HG02623 (cell line): ENCODE results near the gene CYP27A1.

Source experiments
- ATAC-seq: cut with Tn5 transposase; IDR thresholded peaks from one replicate; pipeline ENCODE4 v1.9.1; 2021; ENCODE audit warnings: moderate library complexity; ENCODE audit not compliant: unreplicated experiment

The CYP27A1 gene

DNA sequence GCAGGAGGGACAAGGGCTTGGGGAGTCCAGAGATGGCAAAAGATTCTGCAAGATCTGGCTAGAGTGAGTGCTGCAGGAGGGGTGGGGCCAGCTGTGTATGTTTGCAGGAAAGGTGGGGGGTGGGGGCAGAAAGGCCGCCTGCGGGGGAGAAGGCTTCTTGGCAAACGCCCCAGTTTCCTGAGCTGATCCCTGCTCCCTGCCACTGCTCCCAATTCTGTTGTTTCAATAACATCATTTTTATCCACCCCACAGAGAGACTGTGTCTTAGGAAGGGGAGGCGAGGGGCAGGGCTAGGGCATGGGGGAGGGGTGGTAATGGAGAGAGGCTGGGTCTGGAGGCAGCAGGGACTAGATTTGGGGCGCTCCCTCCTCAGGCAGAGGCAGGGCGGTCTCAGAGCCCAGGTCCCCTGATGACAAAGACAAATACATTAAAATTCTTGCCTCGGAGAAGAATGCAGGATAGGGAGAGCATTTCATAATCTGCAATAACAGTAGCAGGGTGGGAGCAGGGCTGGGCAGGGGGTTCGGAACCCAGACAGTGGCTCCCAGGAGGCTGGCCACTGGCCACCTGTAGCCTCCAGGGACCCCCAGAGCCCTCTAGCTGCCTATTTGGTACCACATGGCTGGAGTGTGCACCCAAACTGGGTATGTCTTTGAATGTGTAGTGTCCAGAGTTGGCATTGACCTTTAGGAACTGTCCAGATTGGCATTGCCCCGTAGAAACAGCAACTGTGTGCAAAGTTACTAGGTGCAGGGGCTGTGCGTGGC lies 75.6 kb downstream of the CYP27A1 start:
- no peak for ATAC-seq

DNA sequence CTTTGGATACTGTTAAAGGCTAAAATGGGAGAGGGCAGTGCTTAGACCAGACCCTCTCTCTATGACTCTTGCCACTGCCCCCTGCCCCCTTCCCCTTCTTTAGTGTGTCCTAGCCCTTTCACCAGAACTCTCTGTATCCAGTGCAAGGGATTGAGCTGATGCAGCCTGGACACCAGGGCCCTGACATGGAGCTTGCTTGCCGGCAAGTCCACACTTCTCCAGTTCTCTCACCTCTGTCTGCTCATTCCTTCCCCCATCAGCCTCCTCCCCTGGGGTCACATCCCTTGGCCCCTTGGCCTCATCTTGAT lies 76.1 kb downstream of the CYP27A1 start:
- no peak for ATAC-seq

DNA sequence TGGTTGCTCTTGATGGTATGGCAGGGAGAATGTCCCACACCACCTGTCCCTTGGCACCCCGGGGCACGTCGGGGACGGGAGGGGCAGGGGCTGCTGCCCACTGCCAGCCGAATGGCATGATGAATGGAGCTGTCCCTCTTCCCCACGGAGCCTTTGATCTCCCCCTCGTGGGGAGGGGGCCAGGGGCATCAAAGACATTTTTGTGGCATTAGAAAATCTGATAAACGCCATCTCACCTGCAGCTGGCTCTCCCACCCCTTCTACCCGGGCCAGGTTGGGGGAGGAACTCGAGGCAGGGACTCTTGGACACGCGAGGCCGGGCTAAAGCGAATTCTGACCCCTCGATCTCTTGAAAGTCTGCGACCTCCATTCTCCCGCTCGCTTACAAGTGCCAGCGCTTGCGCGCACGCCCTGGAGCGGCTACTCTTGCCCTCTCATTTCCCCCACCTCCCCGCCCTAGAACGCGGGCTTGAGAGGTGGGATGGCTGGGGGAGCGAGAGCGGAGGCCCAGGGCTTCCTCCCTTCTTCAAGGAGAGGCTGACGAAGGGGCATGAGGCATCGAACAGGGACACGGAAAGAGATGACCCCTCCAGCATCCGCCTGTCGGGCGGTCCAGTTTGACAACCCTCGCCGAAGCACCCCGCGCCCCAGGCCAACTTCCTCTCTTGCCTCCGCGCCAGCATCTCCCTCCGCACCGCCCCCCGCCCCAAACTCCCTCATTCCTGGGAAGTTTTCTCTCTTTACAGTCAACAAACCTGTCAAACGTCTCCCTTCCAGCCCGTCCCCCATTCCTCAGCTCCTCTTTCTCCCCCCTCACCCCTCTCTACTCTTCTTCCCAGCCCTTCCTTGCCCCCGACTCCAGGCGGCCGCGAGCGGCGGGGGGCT lies 77.0 kb downstream of the CYP27A1 start:
- ATAC-seq: no peak

DNA sequence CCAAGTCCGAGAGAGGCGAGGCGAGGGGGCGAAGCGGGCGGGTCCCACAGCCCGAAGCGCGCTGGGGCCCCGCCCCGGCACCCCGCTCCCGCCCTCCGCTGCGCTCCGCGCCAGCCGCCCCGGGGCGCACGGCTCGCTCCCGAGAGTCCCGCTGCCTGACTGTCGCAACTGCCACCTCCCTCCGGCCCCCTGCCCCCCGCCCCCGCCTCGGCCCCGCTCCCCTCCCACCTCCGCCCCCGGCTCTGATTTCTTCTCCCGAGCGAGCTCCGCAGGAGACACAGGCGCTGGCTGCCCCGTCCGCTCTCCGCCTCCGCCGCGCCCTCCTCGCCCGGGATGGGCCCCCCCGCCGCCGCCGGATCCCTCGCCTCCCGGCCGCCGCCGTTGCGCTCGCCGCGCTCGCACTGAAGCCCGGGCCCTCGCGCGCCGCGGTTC lies 77.6 kb downstream of the CYP27A1 start, which contains the start of gene WNT6:
WNT6 (plus strand) TSS at position 250 of the 432 bp plus-strand sequence. CDS start 233 bp downstream, outside the sequence.
- ATAC-seq: no peak

DNA sequence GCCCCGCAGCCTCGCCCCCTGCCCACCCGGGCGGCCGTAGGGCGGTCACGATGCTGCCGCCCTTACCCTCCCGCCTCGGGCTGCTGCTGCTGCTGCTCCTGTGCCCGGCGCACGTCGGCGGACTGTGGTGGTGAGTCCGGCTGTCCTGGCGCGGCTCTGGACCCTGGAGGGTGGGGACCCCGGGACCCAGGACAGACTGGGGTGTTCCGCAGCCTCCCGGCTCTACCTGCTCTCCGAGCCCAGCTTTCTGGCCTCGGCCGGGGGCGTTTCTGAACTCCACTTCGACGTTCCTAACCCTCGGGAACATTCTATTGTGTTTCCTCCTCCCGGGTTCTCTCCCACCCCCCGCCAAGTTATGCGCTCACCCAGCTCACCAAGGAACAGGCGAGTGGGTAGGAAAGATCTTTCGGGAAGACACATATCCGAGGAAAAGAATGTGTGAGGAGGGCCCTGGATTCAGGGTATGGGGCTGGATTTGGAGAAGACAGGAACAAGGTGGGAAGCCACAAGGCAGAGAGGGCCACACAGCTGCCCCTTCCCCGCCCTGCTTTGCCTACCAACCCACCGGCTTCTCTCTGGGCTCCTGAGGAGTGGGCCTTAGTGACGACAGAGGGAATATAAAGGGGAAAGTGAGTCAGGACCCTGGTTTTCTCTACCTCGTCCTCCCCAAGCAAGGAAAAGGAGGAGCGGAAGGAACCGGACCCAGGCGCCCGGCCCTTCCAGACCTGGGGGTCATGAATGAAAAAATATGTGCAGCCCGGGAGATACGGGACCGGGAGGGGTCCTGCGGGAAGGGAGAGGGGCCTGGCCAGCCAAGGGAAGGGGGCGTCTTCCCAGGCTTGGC lies 78.3 kb downstream of the CYP27A1 start:
- ATAC-seq: no peak

DNA sequence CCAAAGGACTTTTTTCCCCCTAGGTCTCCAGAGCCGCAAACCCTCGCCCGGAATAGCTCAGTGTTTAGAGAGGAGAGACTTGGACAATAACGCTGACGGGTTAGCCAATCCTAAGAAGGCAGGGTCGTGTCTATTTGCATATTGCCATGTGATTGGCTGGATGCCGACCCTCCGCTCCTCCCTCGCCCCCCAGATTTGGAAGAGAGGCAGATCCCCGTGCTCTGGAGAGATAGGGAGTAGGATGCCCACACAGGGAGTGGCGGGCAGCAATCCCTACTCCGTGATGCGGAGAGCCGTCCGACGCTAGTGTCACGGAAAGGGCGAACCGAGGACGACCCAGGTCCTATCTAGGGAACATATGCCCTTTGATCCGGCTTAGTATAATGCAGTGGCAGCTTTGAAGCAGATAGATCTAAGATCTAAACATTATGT lies 79.0 kb downstream of the CYP27A1 start:
- ATAC-seq: no peak

DNA sequence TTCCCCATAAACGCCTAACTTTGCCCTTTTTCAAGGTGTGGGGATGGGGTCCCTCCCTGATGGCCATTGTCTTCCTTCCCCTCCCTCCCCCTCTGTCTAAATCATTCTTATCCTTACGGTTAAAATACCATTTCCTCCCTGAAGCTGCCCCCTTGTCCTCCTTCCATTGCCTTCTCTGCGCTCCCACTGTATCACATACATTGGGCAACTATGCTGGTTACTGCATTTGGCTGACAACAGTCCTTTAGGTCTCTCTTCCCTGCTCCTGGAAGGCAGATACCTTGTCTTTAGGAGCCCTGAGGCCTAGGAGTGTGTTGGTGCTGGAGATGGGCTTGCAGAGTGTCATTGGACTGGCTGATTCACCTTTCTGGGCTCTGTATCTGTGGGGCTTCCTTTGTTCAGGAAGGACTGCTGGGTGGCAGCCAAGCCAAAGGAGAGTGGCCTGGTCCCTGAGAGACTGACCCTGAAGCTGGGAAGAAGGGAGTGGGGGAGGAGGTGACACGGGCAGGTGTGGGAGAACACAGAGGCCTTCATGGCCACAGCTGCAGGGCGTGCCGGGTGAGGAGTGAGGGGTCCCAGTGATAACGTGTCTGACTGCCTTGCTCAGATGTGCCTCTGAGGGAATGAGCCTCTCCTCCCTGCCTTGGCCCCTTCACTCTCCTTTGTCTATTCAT lies 79.8 kb downstream of the CYP27A1 start:
- ATAC-seq: no peak

DNA sequence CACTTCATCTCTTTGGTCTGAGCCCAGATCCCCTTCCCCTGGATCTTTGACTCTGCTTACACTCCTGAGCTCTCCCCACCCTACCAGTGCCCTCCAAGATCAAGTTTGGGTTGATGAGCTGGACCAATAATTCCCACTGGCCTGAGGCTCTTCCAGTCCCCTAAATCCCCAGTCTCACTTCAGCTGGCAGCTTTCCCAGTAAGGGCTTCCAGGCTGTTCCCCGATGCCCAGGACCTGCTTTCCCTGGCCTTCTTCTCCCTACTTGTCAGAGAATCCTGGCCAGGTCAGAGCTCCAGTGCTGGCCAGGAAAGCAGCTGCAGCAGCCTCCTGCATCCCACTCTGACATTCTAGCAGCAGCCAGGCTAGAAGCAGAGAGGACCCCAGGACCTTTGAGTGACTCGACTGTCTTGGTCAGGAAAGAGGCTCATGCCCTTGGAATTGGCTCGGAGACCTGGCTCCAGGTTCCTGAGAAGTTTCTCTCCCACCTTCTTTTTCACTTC lies 81.1 kb downstream of the CYP27A1 start:
- ATAC-seq: no peak
